Stimulated activated CD8-positive, alpha-beta memory T cell treated with anti-CD3 and anti-CD28 coated beads, Interleukin-7, amount 100 ng/mL, for 24 hours (primary cell): Measurements from ENCODE around the gene TPO.
"Not testable (repeated sequence)": the region's sequence is repeated elsewhere in the genome, so short reads cannot be mapped to it uniquely, and the experiment has no call there.

Experiments
- DNase-seq: peaks from one replicate; pipeline ENCODE4 v3.0.0-alpha.2; 2020; ENCODE audit warnings: low read depth

The TPO gene

GRCh38 chr2:1556776-1557466 lies 143.7 kb downstream of the TPO start:
- no peak for DNase-seq

DNA sequence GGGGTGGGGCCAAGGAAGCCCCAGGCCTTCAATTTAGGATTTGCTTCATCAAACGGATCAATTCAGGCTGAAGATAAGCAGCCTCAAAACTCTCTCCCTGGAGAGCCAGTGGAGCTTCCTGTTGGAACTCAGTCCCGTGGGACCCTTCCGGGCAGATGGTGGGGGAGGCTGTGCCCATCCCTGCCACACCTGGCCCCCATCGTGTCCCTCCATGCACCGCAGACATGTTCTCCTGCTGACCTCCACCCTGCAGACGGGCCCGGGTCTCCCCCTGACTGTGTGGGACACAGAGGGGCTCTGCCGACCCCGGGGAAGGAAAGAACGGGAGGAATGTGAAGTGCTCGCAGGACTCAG lies 144.2 kb downstream of the TPO start:
- DNase-seq: no peak

- DNase-seq: no peak
These were observed 146.4 kb downstream of the TPO start for GRCh38 chr2:1559589-1560175.

- no peak for DNase-seq
These were observed 148.0 kb downstream of the TPO start for GRCh38 chr2:1561259-1561658.

GRCh38 chr2:1561811-1562421 lies 148.7 kb downstream of the TPO start:
- no peak for DNase-seq

- no peak for DNase-seq
These were observed 150.0 kb downstream of the TPO start for GRCh38 chr2:1563084-1563857.

- no peak for DNase-seq
These were observed 151.0 kb downstream of the TPO start for GRCh38 chr2:1563943-1564891.

DNA sequence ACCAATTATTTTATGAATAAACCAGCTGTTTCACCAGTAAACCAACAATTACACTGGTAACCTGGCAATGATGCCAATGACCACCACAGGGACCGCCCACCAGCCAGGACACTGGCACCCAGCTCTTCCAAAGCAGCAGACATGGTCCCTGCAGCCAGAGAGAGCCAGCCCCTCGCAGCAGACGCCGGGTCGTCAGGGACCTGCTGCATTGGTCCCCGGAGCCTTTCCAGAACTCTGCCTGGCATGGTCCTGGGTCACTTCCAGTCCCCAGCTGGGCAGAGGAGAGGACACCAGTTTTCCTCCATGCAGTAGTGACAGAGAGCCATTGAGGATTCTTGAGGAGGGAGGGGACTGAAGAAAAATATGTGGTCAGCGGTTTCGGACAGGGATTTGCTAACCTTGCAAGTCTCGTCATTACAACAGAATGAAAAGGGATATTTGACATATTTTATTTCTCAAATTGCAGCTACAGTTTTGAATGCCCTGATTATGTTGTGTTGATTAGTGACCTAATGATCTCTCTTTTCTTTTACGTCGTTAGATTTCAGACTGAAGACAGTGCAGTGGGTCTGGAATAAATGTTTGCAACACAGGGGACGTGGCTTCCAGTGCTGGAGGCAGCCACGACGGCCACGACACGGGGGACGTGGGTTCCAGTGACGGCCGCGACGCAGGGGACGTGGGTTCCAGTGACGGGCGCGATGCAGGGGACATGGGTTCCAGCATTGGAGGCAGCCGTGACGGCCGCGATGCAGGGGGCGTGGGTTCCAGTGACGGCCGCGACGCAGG lies 154.5 kb downstream of the TPO start:
- DNase-seq: no peak

DNA sequence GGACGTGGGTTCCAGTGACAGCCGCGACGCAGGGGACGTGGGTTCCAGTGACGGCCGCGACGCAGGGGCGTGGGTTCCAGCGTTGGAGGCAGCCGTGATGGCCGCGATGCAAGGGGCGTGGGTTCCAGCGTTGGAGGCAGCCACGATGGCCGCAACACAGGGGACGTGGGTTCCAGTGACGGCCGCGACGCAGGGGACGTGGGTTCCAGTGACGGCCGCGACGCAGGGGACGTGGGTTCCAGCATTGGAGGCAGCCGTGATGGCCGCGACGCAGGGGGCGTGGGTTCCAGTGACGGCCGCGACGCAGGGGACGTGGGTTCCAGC lies 155.0 kb downstream of the TPO start:
- not testable (repeated sequence) for DNase-seq

GRCh38 chr2:1569879-1570450 lies 156.7 kb downstream of the TPO start:
- DNase-seq: no peak

DNA sequence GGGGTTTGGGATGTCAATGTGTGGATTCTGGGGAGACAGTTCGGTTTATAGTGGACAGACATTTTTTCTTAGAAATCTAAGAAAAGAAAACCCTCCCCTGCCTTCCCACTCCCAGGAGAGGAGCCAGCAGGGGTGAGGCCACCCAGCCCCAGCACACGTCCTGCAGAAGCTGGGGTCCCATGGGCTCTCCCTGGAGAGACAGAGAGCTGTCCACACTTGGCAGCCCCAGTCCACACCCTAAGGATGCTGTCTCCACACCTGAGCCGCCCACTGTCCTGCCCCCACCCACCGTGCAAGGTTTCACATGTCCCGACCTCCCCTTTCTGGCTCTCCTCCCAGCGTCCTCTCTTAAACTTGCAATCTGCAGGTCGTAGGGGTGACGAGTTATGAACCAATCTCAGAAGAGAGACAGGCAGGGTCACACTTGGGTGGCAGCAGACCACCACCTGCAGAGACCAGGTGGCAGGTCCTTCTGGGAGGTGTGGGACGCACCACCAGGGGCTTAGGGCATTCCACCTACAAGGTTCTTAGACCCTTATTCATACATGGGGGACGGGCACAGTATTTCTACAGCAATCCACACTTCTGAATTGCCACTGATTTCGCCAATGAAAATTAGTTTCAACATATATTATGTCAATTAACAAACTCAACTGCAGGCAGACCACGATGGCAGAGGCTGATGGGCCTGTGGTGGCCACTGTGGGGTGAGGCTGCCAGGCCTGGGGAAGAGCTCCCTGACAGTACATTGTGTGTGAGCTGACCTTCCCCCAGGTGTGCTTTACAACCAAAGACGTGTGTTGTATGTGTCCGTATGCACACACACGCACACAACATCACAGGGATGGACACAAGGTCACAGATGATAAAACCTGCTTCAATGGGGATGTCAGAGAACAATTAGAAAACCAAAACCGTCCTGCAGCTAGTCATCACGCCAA lies 158.5 kb downstream of the TPO start:
- DNase-seq: no peak

- no peak for DNase-seq
These were observed 159.4 kb downstream of the TPO start for GRCh38 chr2:1572638-1573037.

DNA sequence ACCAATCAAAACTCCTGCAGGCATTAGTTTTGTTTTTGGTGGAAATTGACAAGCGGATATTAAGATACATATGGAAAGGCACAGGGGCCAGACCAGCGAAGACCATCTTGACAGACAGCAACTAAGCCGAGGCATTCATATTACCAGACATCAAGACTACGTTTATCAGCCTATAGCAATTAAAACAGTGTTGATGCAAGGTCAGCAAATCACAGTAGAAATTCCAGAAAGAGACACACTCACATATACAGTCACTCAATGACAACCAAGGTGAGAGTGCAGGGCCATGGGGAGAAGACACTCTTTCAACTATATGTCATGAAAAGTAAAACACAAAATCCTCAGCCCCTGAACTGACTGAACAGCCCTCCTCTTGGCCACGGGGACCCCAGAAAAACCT lies 164.6 kb downstream of the TPO start:
- no peak for DNase-seq

- DNase-seq: not testable (repeated sequence)
These were observed 168.1 kb downstream of the TPO start for GRCh38 chr2:1581257-1581964.

GRCh38 chr2:1581965-1582625 lies 168.8 kb downstream of the TPO start:
- DNase-seq: no peak

GRCh38 chr2:1582891-1583341 lies 169.7 kb downstream of the TPO start:
- no peak for DNase-seq

DNA sequence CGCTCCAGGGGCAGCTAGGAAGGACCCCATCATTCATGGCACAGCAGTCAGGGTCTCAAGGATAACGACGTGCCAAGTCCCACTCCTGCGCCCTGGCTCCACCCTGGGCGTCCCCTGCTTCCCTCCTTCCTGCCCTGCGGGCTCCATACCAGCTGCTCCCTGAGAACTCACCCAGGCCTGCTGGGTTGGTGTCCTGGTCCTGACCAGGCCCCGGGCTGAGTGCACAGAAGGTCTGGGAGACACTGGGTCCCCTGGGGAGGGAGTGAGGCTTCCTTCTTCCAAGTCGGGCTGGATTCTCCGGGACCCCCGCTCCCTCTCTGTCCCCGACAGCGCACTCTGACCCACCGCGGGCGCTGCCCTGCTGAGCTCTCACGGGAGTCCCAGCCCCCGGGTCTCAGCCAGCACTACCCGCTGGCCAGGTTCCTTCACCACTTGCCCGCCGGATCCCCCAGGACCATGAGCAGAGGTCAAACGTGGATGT lies 170.8 kb downstream of the TPO start:
- DNase-seq: no peak
